ENCODE data around the gene FNBP1L. TPM values are rescaled to one million over a fixed set of nuclear protein-coding genes. Genes with fewer than 3 reads are reported as not detected.

FNBP1L gene
- total RNA-seq, result 100 to 1,000 TPM in 4 of 8 experiments, 10 to 100 TPM in 3, 1 to 10 TPM in 1; 4.8 to 189 (median 125) TPM

- Histone ChIP-seq H3K4me1 (replicated peaks in 1 of 2) (peaks cover 8 to 30% of the 10 kb centered on the region in 2 donors), H3K27ac (peak within 1 kb of the TSS; percentile 86 to 88), H3K4me3 (peak within 1 kb of the TSS; percentile 92 to 97 (median 92))
- in situ Hi-C loops (cut with MboI; ENCODE audit: low pct_unique_long_range_greater_than_20kb in 2 of 9, low sequenced_read_pairs in 9 of 9, unreplicated experiment in 9 of 9), result loop anchor here in 5 of 9 experiments (25.0 kb wide), 2 partner anchors 365 to 390 kb away; no protein-coding TSS in a partner anchor
- peak; percentile 83 to 91 (median 86) for ATAC-seq (replicated peaks in 6 of 8)
- 0 to 80% (median 4%) methylated on average over 1 to 26 of the region's 52 CpGs; no CpG with 5 or more reads in 1 of the 10 experiments for WGBS, 10 experiments
Measured at GRCh38 chr1:93447481-93448291, at the start of gene FNBP1L. TSS of gene FNBP1L (plus strand) at chr1:93448118. CDS start at chr1:93448282, 164 bp downstream.

DNA sequence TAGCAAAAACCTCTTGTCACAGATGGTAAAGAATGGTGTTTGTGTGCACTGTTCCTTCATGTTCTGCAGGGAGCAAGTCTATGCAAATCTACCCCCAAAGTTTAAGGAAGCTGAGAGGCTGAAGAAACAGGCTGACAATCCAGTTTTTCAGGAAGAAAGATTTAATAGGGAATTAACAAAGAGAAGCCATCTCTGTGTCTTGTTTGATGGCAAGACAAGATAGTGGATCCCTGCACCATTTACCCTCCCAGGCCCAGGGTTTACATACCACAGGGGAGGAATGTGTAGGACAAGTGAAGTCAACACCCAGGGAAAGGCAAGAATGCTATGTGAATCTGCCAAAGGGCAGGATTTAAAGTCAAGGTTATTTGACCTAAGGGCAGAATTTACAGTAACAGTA, 48.1 kb upstream of the FNBP1L start:
- in situ Hi-C loops (cut with MboI; ENCODE audit: low pct_unique_long_range_greater_than_20kb in 2 of 9, low sequenced_read_pairs in 9 of 9, unreplicated experiment in 9 of 9), result no loop called here
- ATAC-seq (replicated peaks in 6 of 8), result peak in 1 of 8 experiments; percentile 53

DNA sequence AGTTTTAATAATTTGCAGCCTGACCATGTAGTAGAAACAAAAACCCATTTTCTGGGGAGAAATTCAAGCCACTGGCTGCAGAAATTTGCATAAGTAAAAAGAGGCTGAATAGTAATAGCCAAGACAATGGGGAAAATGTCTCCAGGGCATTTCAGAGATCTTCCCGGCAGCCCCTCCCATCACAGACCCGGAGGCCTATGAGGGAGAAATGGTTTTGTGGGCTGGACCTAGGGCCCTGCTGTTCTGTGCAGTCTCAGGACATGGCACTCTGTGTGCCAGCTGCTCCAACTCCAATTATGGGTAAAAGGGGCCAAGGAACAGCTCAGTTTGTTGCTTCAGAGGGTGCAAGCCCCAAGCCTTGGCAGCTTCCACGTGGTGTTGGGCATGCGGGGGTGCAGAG, 39.7 kb upstream of the FNBP1L start:
- WGBS, 10 experiments, result 40 to 100% (median 84%) methylated on average over 1 to 4 of the region's 4 CpGs; no CpG with 5 or more reads in 4 of the 10 experiments
- in situ Hi-C loops (cut with MboI; ENCODE audit: low pct_unique_long_range_greater_than_20kb in 2 of 9, low sequenced_read_pairs in 9 of 9, unreplicated experiment in 9 of 9), result no loop called here
- H3K27ac ChIP-seq, result no peak overlapping the region
- H3K4me3 ChIP-seq, result no peak overlapping the region
- H3K4me1 ChIP-seq (replicated peaks in 1 of 2), result peaks cover 0 to 10% of the 10 kb centered on the region in 2 donors
- ATAC-seq (replicated peaks in 6 of 8), result peak in 3 of 8 experiments; percentile 71 to 97 (median 91)

More for the DNA sequence above, 48.1 kb upstream of the FNBP1L start:
- no peak overlapping the region for H3K4me3 ChIP-seq
- no peak overlapping the region for H3K27ac ChIP-seq
- H3K4me1 ChIP-seq (replicated peaks in 1 of 2), result no peaks in the 10 kb centered on the region

- 5 to 94% (median 25%) methylated on average over 2 of the region's 2 CpGs for WGBS, 10 experiments
- in situ Hi-C loops (cut with MboI; ENCODE audit: low pct_unique_long_range_greater_than_20kb in 2 of 9, low sequenced_read_pairs in 9 of 9, unreplicated experiment in 9 of 9), result no loop called here
- no peak for ATAC-seq (replicated peaks in 6 of 8)
- no peak overlapping the region for H3K27ac ChIP-seq
- no peak overlapping the region for H3K4me3 ChIP-seq
- peaks cover 0 to 10% of the 10 kb centered on the region in 2 donors for H3K4me1 ChIP-seq (replicated peaks in 1 of 2)
Measured at GRCh38 chr1:93411000-93411399, 36.9 kb upstream of the FNBP1L start.

- 17 to 98% (median 85%) methylated on average over 1 to 3 of the region's 3 CpGs for WGBS, 10 experiments
- in situ Hi-C loops (cut with MboI; ENCODE audit: low pct_unique_long_range_greater_than_20kb in 2 of 9, low sequenced_read_pairs in 9 of 9, unreplicated experiment in 9 of 9), result no loop called here
- Histone ChIP-seq H3K4me3 (no peak overlapping the region), H3K27ac (no peak overlapping the region), H3K4me1 (replicated peaks in 1 of 2) (peaks cover 0 to 10% of the 10 kb centered on the region in 2 donors)
- ATAC-seq (replicated peaks in 6 of 8), result no peak
Measured at GRCh38 chr1:93414749-93415148, 33.2 kb upstream of the FNBP1L start.

GRCh38 chr1:93415296-93415695, 32.6 kb upstream of the FNBP1L start:
- Histone ChIP-seq H3K27ac (no peak overlapping the region), H3K4me3 (no peak overlapping the region), H3K4me1 (replicated peaks in 1 of 2) (peaks cover 0 to 10% of the 10 kb centered on the region in 2 donors)
- no peak for ATAC-seq (replicated peaks in 6 of 8)
- in situ Hi-C loops (cut with MboI; ENCODE audit: low pct_unique_long_range_greater_than_20kb in 2 of 9, low sequenced_read_pairs in 9 of 9, unreplicated experiment in 9 of 9), result no loop called here
- 67 to 93% (median 87%) methylated on average over 2 to 3 of the region's 3 CpGs for WGBS, 10 experiments

DNA sequence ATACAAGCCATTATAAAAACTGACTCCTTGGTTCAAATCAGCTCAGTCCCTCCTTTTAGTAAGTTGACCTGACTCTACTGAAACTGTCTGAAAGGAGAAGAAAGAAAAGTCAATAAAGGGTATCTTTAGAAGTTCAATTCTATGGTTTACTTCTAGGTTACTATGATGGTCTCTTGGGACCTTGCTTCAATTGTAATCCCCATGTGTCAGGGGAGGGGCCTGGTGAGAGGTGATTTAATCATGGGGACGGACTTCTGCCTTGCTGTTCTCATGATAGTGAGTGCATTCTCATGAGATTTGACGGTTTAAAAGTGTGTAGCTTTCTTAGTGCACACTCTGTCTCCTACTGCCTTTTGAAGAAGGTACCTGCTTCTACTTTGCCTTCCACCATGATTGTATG, 31.7 kb upstream of the FNBP1L start:
- H3K4me1 ChIP-seq (replicated peaks in 1 of 2), result peaks cover 0 to 4% of the 10 kb centered on the region in 2 donors
- no peak for ATAC-seq (replicated peaks in 6 of 8)
- H3K27ac ChIP-seq, result no peak overlapping the region
- no peak overlapping the region for H3K4me3 ChIP-seq
- 62 to 100% (median 91%) methylated on average over 1 to 2 of the region's 2 CpGs; no CpG with 5 or more reads in 2 of the 10 experiments for WGBS, 10 experiments
- in situ Hi-C loops (cut with MboI; ENCODE audit: low pct_unique_long_range_greater_than_20kb in 2 of 9, low sequenced_read_pairs in 9 of 9, unreplicated experiment in 9 of 9), result no loop called here

DNA sequence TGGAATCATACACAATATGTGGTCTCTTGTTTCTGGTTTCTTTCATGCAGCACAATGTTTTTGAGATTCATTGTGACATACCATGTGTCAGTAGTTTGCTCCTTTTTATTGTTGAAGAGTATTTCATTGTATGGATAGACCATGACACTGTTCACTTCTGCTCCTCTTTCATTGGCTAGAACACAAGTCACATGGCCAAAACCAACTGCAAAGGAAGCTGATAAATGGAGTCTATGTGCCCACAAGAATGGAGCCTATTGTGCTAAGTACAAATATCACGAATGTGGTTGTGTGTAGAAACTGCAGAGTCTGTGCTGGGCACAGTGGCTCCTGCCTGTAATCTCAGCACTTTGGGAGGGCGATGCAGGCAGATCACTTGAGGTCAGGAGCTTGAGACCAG, 28.6 kb upstream of the FNBP1L start:
- Histone ChIP-seq H3K4me1 (replicated peaks in 1 of 2) (no peaks in the 10 kb centered on the region), H3K4me3 (no peak overlapping the region), H3K27ac (no peak overlapping the region)
- in situ Hi-C loops (cut with MboI; ENCODE audit: low pct_unique_long_range_greater_than_20kb in 2 of 9, low sequenced_read_pairs in 9 of 9, unreplicated experiment in 9 of 9), result no loop called here
- ATAC-seq (replicated peaks in 6 of 8), result no peak
- 79 to 100% (median 88%) methylated on average over 1 to 2 of the region's 2 CpGs; no CpG with 5 or more reads in 5 of the 10 experiments for WGBS, 10 experiments

DNA sequence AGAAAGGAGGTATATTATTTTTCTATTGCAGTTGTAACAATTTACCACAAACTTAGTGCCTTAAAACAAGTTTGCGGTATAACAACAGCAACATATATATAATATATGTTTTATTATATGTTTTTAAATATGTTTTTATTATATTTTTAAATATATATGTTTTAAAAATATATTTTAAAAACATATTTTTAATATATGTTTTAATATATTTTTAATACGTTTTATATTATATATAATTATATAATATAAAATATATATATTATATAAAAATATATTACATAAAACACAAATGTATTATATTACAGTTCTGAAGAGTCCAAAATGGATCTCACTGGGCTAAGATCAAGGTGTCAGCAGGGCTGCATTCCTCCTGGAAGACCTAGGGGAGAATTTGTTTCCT, 27.5 kb upstream of the FNBP1L start:
- H3K4me1 ChIP-seq (replicated peaks in 1 of 2), result no peaks in the 10 kb centered on the region
- H3K27ac ChIP-seq, result no peak overlapping the region
- WGBS, 10 experiments, result 76 to 100% (median 91%) methylated on average over 1 to 2 of the region's 2 CpGs
- ATAC-seq (replicated peaks in 6 of 8), result no peak
- in situ Hi-C loops (cut with MboI; ENCODE audit: low pct_unique_long_range_greater_than_20kb in 2 of 9, low sequenced_read_pairs in 9 of 9, unreplicated experiment in 9 of 9), result no loop called here
- no peak overlapping the region for H3K4me3 ChIP-seq

- Histone ChIP-seq H3K4me3 (no peak overlapping the region), H3K27ac (no peak overlapping the region), H3K4me1 (replicated peaks in 1 of 2) (no peaks in the 10 kb centered on the region)
- ATAC-seq (replicated peaks in 6 of 8), result no peak
- in situ Hi-C loops (cut with MboI; ENCODE audit: low pct_unique_long_range_greater_than_20kb in 2 of 9, low sequenced_read_pairs in 9 of 9, unreplicated experiment in 9 of 9), result loop anchor here in 5 of 9 experiments (25.0 kb wide), 2 partner anchors 386 to 411 kb away; no protein-coding TSS in a partner anchor
- 0 to 85% (median 66%) methylated on average over 1 to 2 of the region's 2 CpGs; no CpG with 5 or more reads in 4 of the 10 experiments for WGBS, 10 experiments
Measured at GRCh38 chr1:93426181-93426580, 21.7 kb upstream of the FNBP1L start.

GRCh38 chr1:93427656-93428055, 20.3 kb upstream of the FNBP1L start:
- in situ Hi-C loops (cut with MboI; ENCODE audit: low pct_unique_long_range_greater_than_20kb in 2 of 9, low sequenced_read_pairs in 9 of 9, unreplicated experiment in 9 of 9), result loop anchor here in 5 of 9 experiments (25.0 kb wide), 2 partner anchors 385 to 410 kb away; no protein-coding TSS in a partner anchor
- no peak for ATAC-seq (replicated peaks in 6 of 8)
- Histone ChIP-seq H3K27ac (no peak overlapping the region), H3K4me1 (replicated peaks in 1 of 2) (no peaks in the 10 kb centered on the region), H3K4me3 (no peak overlapping the region)
- 92 to 100% (median 96%) methylated on average over 1 to 3 of the region's 3 CpGs; no CpG with 5 or more reads in 6 of the 10 experiments for WGBS, 10 experiments

DNA sequence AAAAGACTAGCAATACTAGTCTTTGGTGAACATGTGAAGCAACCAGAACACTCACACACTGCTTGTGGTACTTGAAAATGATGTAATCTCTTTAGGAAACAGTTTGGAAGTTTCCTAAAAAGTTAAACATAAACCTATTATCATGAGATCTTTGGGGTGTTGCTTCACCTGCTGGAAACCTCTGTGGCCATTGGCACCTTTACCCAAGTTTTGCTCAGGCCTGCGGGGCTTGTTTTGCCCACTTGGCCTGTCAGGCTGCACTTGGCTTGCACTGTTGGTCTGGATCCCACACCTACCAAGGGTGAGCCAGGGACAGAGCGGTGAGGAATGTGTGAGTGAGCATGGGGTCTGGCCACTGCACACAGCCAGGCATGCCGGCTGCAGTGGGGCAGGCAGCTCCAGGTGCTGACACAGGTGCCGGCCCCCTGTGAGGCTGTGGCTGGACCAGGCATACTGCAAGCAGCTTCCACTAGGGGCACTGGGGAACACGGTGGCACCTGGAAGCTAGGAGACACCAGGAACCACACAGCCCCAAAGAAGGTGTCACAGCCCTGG, 14.4 kb upstream of the FNBP1L start:
- ATAC-seq (replicated peaks in 6 of 8), result peak in 1 of 8 experiments; percentile 42
- no peak overlapping the region for H3K4me3 ChIP-seq
- in situ Hi-C loops (cut with MboI; ENCODE audit: low pct_unique_long_range_greater_than_20kb in 2 of 9, low sequenced_read_pairs in 9 of 9, unreplicated experiment in 9 of 9), result loop anchor here in 5 of 9 experiments (25.0 kb wide), 2 partner anchors 379 to 404 kb away; no protein-coding TSS in a partner anchor
- H3K4me1 ChIP-seq (replicated peaks in 1 of 2), result no peaks in the 10 kb centered on the region
- WGBS, 10 experiments, result 83 to 89% (median 86%) methylated on average over 3 to 5 of the region's 5 CpGs; no CpG with 5 or more reads in 6 of the 10 experiments
- H3K27ac ChIP-seq, result no peak overlapping the region

- no peak for ATAC-seq (replicated peaks in 6 of 8)
- Histone ChIP-seq H3K27ac (no peak overlapping the region), H3K4me3 (no peak overlapping the region), H3K4me1 (replicated peaks in 1 of 2) (no peaks in the 10 kb centered on the region)
- in situ Hi-C loops (cut with MboI; ENCODE audit: low pct_unique_long_range_greater_than_20kb in 2 of 9, low sequenced_read_pairs in 9 of 9, unreplicated experiment in 9 of 9), result loop anchor here in 5 of 9 experiments (25.0 kb wide), 2 partner anchors 378 to 403 kb away; no protein-coding TSS in a partner anchor
- 0 to 100% (median 89%) methylated on average over 1 to 3 of the region's 3 CpGs; no CpG with 5 or more reads in 2 of the 10 experiments for WGBS, 10 experiments
Measured at GRCh38 chr1:93434088-93434487, 13.8 kb upstream of the FNBP1L start.

Measured in motor neuron (in vitro differentiated cells).